ENCODE measurements around the gene CYP2D6. TPM values are rescaled to one million over a fixed set of nuclear protein-coding genes. Genes with fewer than 3 reads are reported as not detected.

The CYP2D6 gene
- total RNA-seq, 1 donor from 2014 or later = 1.4 TPM

DNA sequence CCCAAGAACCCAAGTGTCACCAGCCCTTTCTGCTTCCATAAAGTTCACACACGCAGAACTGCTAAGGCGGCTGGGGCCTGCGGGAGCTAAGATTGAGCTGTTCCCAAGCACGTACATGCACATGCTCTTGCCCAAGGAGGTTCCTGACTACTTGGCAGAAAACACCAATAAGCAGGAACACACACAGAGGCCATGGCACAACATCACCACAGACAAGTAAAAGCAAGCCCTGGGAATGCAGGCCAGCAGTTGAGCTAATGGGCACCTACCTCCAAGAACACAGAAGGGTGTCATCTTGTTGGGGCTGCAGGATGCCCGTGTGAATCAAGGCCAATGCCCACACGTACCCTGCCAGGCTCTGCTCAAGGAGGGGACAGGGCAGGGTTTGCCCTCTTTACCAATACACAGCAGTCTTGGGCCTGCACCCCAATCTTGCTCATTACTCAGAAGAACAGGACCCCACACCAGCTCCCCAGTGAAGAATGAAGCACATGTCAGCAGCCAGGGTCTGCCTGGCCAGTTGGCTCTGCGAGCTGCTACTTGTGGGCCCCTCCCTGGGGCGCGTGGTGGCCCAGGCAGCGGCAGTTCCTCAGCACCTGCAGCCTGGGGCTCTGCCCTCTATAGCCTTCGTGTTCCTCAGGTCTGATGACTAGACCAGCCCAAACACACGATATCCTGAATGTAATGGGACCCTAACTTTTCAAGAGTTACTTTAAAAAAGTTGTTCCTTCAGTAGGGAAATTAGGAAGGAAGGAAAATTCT is 32.3 kb upstream of the CYP2D6 start:
- DNase-seq = no peak
- no peak overlapping the region for H3K4me3 ChIP-seq
- no peaks in the 10 kb centered on the region for H3K4me1 ChIP-seq
- H3K27me3 ChIP-seq (ENCODE audit: low read depth) = no peaks in the 10 kb centered on the region
- H3K27ac ChIP-seq = no peak overlapping the region
- H3K9me3 ChIP-seq = no peaks in the 10 kb centered on the region
- H3K36me3 ChIP-seq = peaks cover 43% of the 10 kb centered on the region
- TF ChIP-seq, protein P1, sequence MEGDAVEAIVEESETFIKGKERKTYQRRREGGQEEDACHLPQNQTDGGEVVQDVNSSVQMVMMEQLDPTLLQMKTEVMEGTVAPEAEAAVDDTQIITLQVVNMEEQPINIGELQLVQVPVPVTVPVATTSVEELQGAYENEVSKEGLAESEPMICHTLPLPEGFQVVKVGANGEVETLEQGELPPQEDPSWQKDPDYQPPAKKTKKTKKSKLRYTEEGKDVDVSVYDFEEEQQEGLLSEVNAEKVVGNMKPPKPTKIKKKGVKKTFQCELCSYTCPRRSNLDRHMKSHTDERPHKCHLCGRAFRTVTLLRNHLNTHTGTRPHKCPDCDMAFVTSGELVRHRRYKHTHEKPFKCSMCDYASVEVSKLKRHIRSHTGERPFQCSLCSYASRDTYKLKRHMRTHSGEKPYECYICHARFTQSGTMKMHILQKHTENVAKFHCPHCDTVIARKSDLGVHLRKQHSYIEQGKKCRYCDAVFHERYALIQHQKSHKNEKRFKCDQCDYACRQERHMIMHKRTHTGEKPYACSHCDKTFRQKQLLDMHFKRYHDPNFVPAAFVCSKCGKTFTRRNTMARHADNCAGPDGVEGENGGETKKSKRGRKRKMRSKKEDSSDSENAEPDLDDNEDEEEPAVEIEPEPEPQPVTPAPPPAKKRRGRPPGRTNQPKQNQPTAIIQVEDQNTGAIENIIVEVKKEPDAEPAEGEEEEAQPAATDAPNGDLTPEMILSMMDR (IDR thresholded peaks at IDR 0.05) = no peak
- no peak for ATAC-seq
- intact Hi-C loops (cut with DNase I) = no loop called here

GRCh38 chr22:42160830-42161696 is 30.5 kb upstream of the CYP2D6 start:
- H3K4me1 ChIP-seq = no peaks in the 10 kb centered on the region
- H3K27me3 ChIP-seq (ENCODE audit: low read depth) = no peaks in the 10 kb centered on the region
- no peak for DNase-seq
- H3K4me3 ChIP-seq = no peak overlapping the region
- peaks cover 43% of the 10 kb centered on the region for H3K36me3 ChIP-seq
- TF ChIP-seq, protein P1 (IDR thresholded peaks at IDR 0.05) = no peak
- H3K27ac ChIP-seq = no peak overlapping the region
- ATAC-seq = no peak
- H3K9me3 ChIP-seq = no peaks in the 10 kb centered on the region
- intact Hi-C loops (cut with DNase I) = no loop called here

DNA sequence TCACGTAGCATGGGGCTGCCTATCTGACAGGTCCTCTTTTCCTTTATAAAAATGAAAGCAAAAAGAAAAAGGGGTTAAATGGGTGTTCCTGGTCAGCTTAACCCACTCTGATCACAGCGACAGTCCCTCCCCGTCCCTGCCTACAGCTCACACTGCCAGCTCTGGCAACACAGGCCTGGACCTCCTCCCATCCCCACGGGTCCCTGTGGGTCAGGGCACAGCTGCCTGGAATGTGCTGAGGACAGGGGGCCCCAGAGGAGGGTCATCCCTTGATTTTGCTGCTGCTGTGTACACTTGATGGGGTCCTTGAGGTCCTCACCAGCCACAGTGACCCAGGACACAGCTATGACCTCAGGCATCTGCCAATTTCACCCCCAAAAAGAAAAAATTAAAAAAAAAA is 29.6 kb upstream of the CYP2D6 start:
- H3K4me3 ChIP-seq = no peak overlapping the region
- TF ChIP-seq, protein P1 (IDR thresholded peaks at IDR 0.05) = no peak
- ATAC-seq = no peak
- no peaks in the 10 kb centered on the region for H3K9me3 ChIP-seq
- intact Hi-C loops (cut with DNase I) = no loop called here
- no peaks in the 10 kb centered on the region for H3K27me3 ChIP-seq (ENCODE audit: low read depth)
- H3K36me3 ChIP-seq = peaks cover 43% of the 10 kb centered on the region
- no peak overlapping the region for H3K27ac ChIP-seq
- H3K4me1 ChIP-seq = no peaks in the 10 kb centered on the region
- no peak for DNase-seq

- H3K4me3 ChIP-seq = no peak overlapping the region
- no peaks in the 10 kb centered on the region for H3K4me1 ChIP-seq
- TF ChIP-seq, protein P1 (IDR thresholded peaks at IDR 0.05) = no peak
- H3K9me3 ChIP-seq = no peaks in the 10 kb centered on the region
- no peaks in the 10 kb centered on the region for H3K27me3 ChIP-seq (ENCODE audit: low read depth)
- H3K36me3 ChIP-seq = peaks cover 42% of the 10 kb centered on the region
- H3K27ac ChIP-seq = no peak overlapping the region
- no peak for DNase-seq
- intact Hi-C loops (cut with DNase I) = no loop called here
- no peak for ATAC-seq
Observed at GRCh38 chr22:42158456-42159132, 28.0 kb upstream of the CYP2D6 start.

DNA sequence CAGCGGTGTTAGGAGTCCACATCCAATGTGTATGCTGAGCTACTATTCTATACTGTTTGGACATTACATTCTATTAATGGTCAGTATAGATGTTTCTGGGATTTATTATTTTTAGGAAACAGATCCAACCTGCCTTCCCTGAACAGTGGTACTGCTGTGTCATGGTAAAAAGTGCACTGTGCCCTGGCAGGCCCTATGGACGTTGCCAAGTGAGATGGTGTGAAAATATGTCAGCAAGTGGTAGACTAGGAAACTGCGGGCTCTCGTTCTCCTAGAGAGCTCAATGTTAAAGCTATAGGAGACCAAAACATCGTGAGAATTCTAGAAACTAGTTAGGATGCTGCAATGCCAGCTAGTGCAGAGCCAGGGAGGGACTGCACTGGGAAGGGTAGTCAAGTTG is 26.0 kb upstream of the CYP2D6 start:
- H3K4me1 ChIP-seq = no peaks in the 10 kb centered on the region
- H3K36me3 ChIP-seq = peaks cover 33% of the 10 kb centered on the region
- no peaks in the 10 kb centered on the region for H3K27me3 ChIP-seq (ENCODE audit: low read depth)
- no peak overlapping the region for H3K4me3 ChIP-seq
- no peaks in the 10 kb centered on the region for H3K9me3 ChIP-seq
- intact Hi-C loops (cut with DNase I) = no loop called here
- no peak for ATAC-seq
- TF ChIP-seq, protein P1 (IDR thresholded peaks at IDR 0.05) = no peak
- no peak for DNase-seq
- H3K27ac ChIP-seq = no peak overlapping the region
